ENCODE data around the gene KCNS1.

DNA sequence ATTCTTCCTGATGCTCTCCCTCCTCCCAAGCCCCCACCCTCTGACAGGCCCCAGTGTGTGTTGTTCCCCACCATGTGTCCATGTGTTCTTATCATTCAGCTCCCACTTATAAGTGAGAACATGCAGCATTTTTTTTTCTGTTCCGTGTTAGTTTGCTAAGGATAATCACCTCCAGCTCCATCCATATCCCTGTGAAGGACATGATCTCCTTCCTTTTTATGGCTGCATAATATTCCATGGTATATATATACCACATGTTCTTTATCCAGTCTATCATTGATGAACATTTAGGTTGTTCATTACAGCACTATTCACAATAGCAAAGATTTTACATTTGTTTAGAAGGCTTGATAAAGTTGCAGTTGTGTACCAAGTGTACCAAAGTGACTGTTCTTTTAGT lies 57.9 kb downstream of the KCNS1 start:
- TF ChIP-seq, protein P1, sequence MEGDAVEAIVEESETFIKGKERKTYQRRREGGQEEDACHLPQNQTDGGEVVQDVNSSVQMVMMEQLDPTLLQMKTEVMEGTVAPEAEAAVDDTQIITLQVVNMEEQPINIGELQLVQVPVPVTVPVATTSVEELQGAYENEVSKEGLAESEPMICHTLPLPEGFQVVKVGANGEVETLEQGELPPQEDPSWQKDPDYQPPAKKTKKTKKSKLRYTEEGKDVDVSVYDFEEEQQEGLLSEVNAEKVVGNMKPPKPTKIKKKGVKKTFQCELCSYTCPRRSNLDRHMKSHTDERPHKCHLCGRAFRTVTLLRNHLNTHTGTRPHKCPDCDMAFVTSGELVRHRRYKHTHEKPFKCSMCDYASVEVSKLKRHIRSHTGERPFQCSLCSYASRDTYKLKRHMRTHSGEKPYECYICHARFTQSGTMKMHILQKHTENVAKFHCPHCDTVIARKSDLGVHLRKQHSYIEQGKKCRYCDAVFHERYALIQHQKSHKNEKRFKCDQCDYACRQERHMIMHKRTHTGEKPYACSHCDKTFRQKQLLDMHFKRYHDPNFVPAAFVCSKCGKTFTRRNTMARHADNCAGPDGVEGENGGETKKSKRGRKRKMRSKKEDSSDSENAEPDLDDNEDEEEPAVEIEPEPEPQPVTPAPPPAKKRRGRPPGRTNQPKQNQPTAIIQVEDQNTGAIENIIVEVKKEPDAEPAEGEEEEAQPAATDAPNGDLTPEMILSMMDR (IDR thresholded peaks at IDR 0.05), result no peak
- TF ChIP-seq POLR2A (IDR thresholded peaks at IDR 0.05), result no peak

Measured in body of pancreas (tissue), 4 donors.